GM12878 (cell line): Measurements from ENCODE around the gene OPRM1. TPM values are rescaled to one million over a fixed set of nuclear protein-coding genes. Genes with fewer than 3 reads are reported as not detected.

Experiments
- ATAC-seq: fragments of 200-7000 bp; cut with Tn5 transposase; 3 replicates; pipeline ENCODE4 v1.9.1; 2020; ENCODE audit warnings: mild to moderate bottlenecking, moderate library complexity
- BruUV-seq: library from RNA; stranded (reverse); fragments of 400-500 nt; replicated peaks from 2 replicates; lab custom pipeline; 2021; lab: Mats Ljungman, UMichigan
- CTCF ChIA-PET: fragments of 300-600 bp; sonication (Branson Sonifier 250); formaldehyde crosslinking; extraction: SDS; loops from one replicate; lab custom pipeline; 2021; ENCODE audit warnings: inconsistent platforms; lab: Yijun Ruan, JAX
- POLR2A ChIA-PET: fragments of 350-600 bp; formaldehyde crosslinking; extraction: SDS; loops from one replicate; lab custom pipeline; 2021; ENCODE audit warnings: inconsistent platforms; lab: Charles Lee
- RAD21 ChIA-PET: fragments of 300-600 bp; sonication (Branson Sonifier 250); formaldehyde crosslinking; loops from one replicate; lab custom pipeline; 2023; ENCODE audit warnings: antibody characterized with exemption; ENCODE audit not compliant: unreplicated experiment; lab: Charles Lee
- SMC1A ChIA-PET: fragments of 300-600 bp; sonication (Branson Sonifier 250); formaldehyde crosslinking; loops from one replicate; lab custom pipeline; 2023; ENCODE audit not compliant: unreplicated experiment, uncharacterized antibody; lab: Charles Lee
- DNase-seq: peaks from one replicate; pipeline ENCODE4 v3.0.0-alpha.2; 2011; ENCODE audit warnings: low read depth, low spot score
- FAIRE-seq: peaks from 3 replicates; lab custom pipeline; 2011; peaks lifted over from hg19 to GRCh38; lab: Jason Lieb, UNC
- H2AFZ ChIP-seq: 2 replicates; pipeline ENCODE4 v1.6.0; 2011; ENCODE audit warnings: low read depth, low read length, control low read depth; ENCODE audit not compliant: control insufficient read depth
- H3K27ac ChIP-seq: 2 replicates; pipeline ENCODE4 v1.5.1; 2011; ENCODE audit warnings: control low read depth; ENCODE audit not compliant: control insufficient read depth, insufficient read depth
- H3K27me3 ChIP-seq, 2 experiments: replicated peaks in 1 of 2; 2 replicates each; pipeline versions ENCODE4 v1.6.0 to v1.6.1; 2011; ENCODE audit warnings: low read length in 1 of 2; ENCODE audit not compliant: control insufficient read depth in 2 of 2, insufficient read depth in 2 of 2
- H3K36me3 ChIP-seq, 2 experiments: 2 replicates each; pipeline ENCODE4 v1.5.1; 2011; ENCODE audit warnings: low read length in 1 of 2; ENCODE audit not compliant: control insufficient read depth in 2 of 2, insufficient read depth in 2 of 2
- H3K4me1 ChIP-seq: 2 replicates; pipeline ENCODE4 v1.6.1; 2011; ENCODE audit warnings: mild to moderate bottlenecking, low read length, moderate library complexity, mixed read lengths; ENCODE audit not compliant: control insufficient read depth, insufficient read depth
- H3K4me2 ChIP-seq: 2 replicates; pipeline ENCODE4 v1.6.0; 2011; ENCODE audit warnings: control low read depth; ENCODE audit not compliant: control insufficient read depth, insufficient read depth
- H3K4me3 ChIP-seq: fragments of 200-600 bp; sonication (generic); 2 replicates; pipeline ENCODE4 v1.5.1; 2016
- H3K79me2 ChIP-seq: 2 replicates; pipeline ENCODE4 v1.6.0; 2011; ENCODE audit warnings: low read length; ENCODE audit not compliant: control insufficient read depth, insufficient read depth
- H3K9ac ChIP-seq: 2 replicates; pipeline ENCODE4 v1.8.0; 2011; ENCODE audit warnings: low read length, control low read depth, mixed read lengths; ENCODE audit not compliant: control insufficient read depth, insufficient read depth
- H3K9me3 ChIP-seq: replicated peaks from 3 replicates; pipeline ENCODE4 v1.5.1; 2011; ENCODE audit warnings: mild to moderate bottlenecking, low read length; ENCODE audit not compliant: control insufficient read depth, insufficient read depth
- H4K20me1 ChIP-seq: 2 replicates; pipeline ENCODE4 v1.6.0; 2011; ENCODE audit not compliant: control insufficient read depth, insufficient read depth
- E2F8 ChIP-seq: fragments of 450-650 bp; IDR thresholded peaks from 2 replicates; pipeline ENCODE4 v1.6.1; 2018; ENCODE audit warnings: mild to moderate bottlenecking, low read depth, moderate library complexity; ENCODE audit not compliant: partially characterized antibody
- PBX3 ChIP-seq: IDR thresholded peaks from 2 replicates; pipeline ENCODE4 v1.6.1; 2011; ENCODE audit warnings: mild to moderate bottlenecking, low read depth, low read length, moderate library complexity; ENCODE audit not compliant: insufficient replicate concordance
- SKIL ChIP-seq: fragments of 450-650 bp; IDR thresholded peaks from 2 replicates; pipeline ENCODE4 v1.6.1; 2017; ENCODE audit warnings: mild to moderate bottlenecking, low read depth, inconsistent platforms; ENCODE audit not compliant: poor library complexity, severe bottlenecking
- YBX1 ChIP-seq: fragments of 450-650 bp; IDR thresholded peaks from 2 replicates; pipeline ENCODE4 v1.6.1; 2016; ENCODE audit warnings: antibody characterized with exemption
- WGBS: methylation state at CpG from one replicate; pipeline ENCODE4 v1.1.6; 2016; ENCODE audit warnings: low lambda C conversion rate; ENCODE audit not compliant: insufficient replicate concordance, insufficient coverage; ENCODE audit errors: missing lambda C conversion rate; 5-methylcytosine and 5-hydroxymethylcytosine counted together
- in situ Hi-C: fragments of 300-500 bp; cut with MboI; formaldehyde crosslinking; loops from 9 replicates; pipeline ENCODE4 v1.14.3; 2018; ENCODE audit warnings: mixed read lengths
- intact Hi-C: fragments of 100-400 bp; cut with micrococcal nuclease; formaldehyde crosslinking; loops from one replicate; pipeline ENCODE4 v1.14.2; 2022; ENCODE audit not compliant: unreplicated experiment
- polyA plus RNA-seq, 11 experiments: library from polyadenylated mRNA; depleted of rRNA in 4 of 11; unstranded in 6 of 11; stranded (reverse) in 5 of 11; fragments of >200 nt; fragmentation: Nextera tagmentation in 4 of 11; fragmentation: Illumina TruSeq in 1 of 11; extraction: Ambion mirVana in 4 of 11; extraction: Trizol in 1 of 11; gene quantifications; 1 replicate in 1 of 11; 2 replicates in 10 of 11; pipeline versions ENCODE4 v1.2.1 to v1.2.3, GENCODE V29; 2011 to 2016; ENCODE audit warnings: inconsistent platforms in 2 of 11, missing spikeins in 2 of 11, low read depth in 1 of 11
- total RNA-seq, 4 experiments: library from RNA; depleted of rRNA in 3 of 4; stranded (reverse); fragments of >200 nt in 3 of 4; fragmentation: Illumina TruSeq in 1 of 4; extraction: Trizol in 1 of 4; gene quantifications; 2 replicates each; pipeline versions ENCODE4 v1.2.1 to v1.2.3, GENCODE V29; 2013 to 2021

OPRM1 gene
- total and polyA plus RNA-seq, 10 of the 15 experiments (the other 5 are each of a cell fraction or from before 2014, with no cell fraction given): not detected

- H3K79me2 ChIP-seq: no peaks in the 10 kb centered on the region; the same call in 1 of the 2 replicates
- WGBS: 30% methylated on average over 5 of the region's 5 CpGs
- TF ChIP-seq E2F8 (no peak), PBX3 (no peak), SKIL (no peak), YBX1 (no peak)
- ChIA-PET SMC1A (interaction anchor here (1.9 to 2.6 kb wide), 3 partner anchors 11 to 108 kb away, joined by 7 to 13 read pairs (median 9); no protein-coding TSS in a partner anchor), POLR2A (no interaction called here), RAD21 (interaction anchor here (1.9 kb wide), 1 partner anchor 108 kb away, joined by 7 read pairs; no protein-coding TSS in a partner anchor), CTCF (interaction anchor here (0.7 to 0.9 kb wide), 2 partner anchors 11 kb away, joined by 3 read pairs; no protein-coding TSS in a partner anchor)
- in situ Hi-C loops: no loop called here
- H3K4me1 ChIP-seq: peaks cover 6% of the 10 kb centered on the region
- no peak overlapping the region for H3K4me3 ChIP-seq
- BruUV-seq: no TSS peak
- H3K9me3 ChIP-seq: peaks cover 4% of the 10 kb centered on the region; the same call in 2 of the 3 replicates
- no peak overlapping the region for H3K4me2 ChIP-seq
- no peaks in the 10 kb centered on the region for H4K20me1 ChIP-seq
- no peaks in the 10 kb centered on the region for H3K27me3 ChIP-seq
- no peak overlapping the region for H2AFZ ChIP-seq
- intact Hi-C loops: no loop called here
- H3K36me3 ChIP-seq: peaks cover 0 to 15% of the 10 kb centered on the region in 2 experiments; a peak in 3 of 4 replicates
- ATAC-seq: no peak; the same call in 2 of the 3 replicates
- FAIRE-seq: no peak
- DNase-seq: no peak
- H3K9ac ChIP-seq: no peak overlapping the region
- no peak overlapping the region for H3K27ac ChIP-seq
Measured at GRCh38 chr6:154169193-154169847, 130.3 kb downstream of the OPRM1 start.
